ENCODE measurements around the gene ARGLU1. TPM values are rescaled to one million over a fixed set of nuclear protein-coding genes. Genes with fewer than 3 reads are reported as not detected.
A peak's percentile ranks its signal among the peaks of the same experiment; 100 is the strongest.

ARGLU1 gene
- total RNA-seq, 1 experiment from 2014 or later = 115 TPM

DNA sequence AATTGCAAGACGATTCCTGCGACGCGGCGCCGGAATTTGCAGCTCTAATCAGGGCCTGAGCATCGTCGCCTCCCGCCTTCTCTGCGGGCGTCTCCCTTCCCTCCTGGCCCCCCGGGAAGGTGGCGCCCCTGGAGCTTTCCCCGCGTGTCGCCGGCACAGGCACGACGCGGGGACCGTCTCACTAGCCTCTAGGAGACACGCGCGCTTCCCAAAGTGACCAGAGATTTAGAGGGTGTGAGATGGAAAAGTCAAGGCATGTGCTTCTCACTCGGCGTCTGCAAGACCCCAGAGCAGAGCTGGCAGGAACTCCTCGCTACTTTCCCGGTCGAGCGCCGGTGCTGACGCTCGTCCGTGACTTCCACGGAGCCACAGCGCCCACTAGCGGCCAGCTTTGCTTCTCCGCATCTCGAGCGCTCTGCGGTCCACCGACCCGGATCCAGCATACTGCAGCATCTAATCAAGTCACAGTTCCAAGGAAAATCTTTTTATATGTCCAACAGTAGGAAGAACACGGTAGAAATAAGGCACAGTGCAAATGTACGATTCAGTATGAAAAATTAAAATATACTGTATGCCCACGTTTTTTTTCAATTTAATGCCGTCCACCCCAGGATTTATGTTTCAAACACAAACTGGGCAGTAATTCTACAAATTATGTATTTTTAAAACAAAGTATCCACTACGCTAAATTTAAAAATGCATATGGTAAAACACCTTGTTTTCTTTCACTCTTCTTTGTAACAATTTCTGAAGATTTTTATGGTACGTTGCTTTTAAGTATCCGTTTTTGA lies 31.5 kb downstream of the ARGLU1 start (continued):
- TF ChIP-seq PRDM15 (CRISPR knock-in tag; IDR thresholded peaks at IDR 0.05) = no peak; the same call in 1 of the 2 replicates
- TF ChIP-seq TCF7 (CRISPR knock-in tag; IDR thresholded peaks at IDR 0.05; ENCODE audit: low read depth) = no peak
- no peak for TF ChIP-seq ATF1 (CRISPR knock-in tag; IDR thresholded peaks at IDR 0.05)
- no peak for TF ChIP-seq CREM (CRISPR knock-in tag; IDR thresholded peaks at IDR 0.05)
- no peak; the same call in 1 of the 2 replicates for TF ChIP-seq ZNF138 (CRISPR knock-in tag; conservative IDR thresholded peaks at IDR 0.05)
- TF ChIP-seq ETV6 (CRISPR knock-in tag; IDR thresholded peaks at IDR 0.05) = peak; percentile 12; the same call in 1 of the 2 replicates
- peak; percentile 43; the same call in 1 of the 2 replicates for TF ChIP-seq HMGXB4 (CRISPR knock-in tag; IDR thresholded peaks at IDR 0.05)
- TF ChIP-seq MXD4 (CRISPR knock-in tag; IDR thresholded peaks at IDR 0.05; ENCODE audit: borderline replicate concordance) = no peak
- TF ChIP-seq ZBTB21 (CRISPR knock-in tag; IDR thresholded peaks at IDR 0.05; ENCODE audit: borderline replicate concordance) = no peak; the same call in 1 of the 2 replicates
- TF ChIP-seq IRF2 (CRISPR knock-in tag; IDR thresholded peaks at IDR 0.05; ENCODE audit: borderline replicate concordance, low read depth) = no peak
- TF ChIP-seq CREB1 (CRISPR knock-in tag; IDR thresholded peaks at IDR 0.05) = no peak
- TF ChIP-seq MYBL2 (CRISPR knock-in tag; IDR thresholded peaks at IDR 0.05) = no peak; the same call in 1 of the 2 replicates
- TF ChIP-seq ERG (CRISPR knock-in tag; IDR thresholded peaks at IDR 0.05) = no peak
- TF ChIP-seq, protein P1, sequence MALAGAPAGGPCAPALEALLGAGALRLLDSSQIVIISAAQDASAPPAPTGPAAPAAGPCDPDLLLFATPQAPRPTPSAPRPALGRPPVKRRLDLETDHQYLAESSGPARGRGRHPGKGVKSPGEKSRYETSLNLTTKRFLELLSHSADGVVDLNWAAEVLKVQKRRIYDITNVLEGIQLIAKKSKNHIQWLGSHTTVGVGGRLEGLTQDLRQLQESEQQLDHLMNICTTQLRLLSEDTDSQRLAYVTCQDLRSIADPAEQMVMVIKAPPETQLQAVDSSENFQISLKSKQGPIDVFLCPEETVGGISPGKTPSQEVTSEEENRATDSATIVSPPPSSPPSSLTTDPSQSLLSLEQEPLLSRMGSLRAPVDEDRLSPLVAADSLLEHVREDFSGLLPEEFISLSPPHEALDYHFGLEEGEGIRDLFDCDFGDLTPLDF (CRISPR knock-in tag; IDR thresholded peaks at IDR 0.05) = no peak; the same call in 1 of the 2 replicates
- TF ChIP-seq HMGA2 (CRISPR knock-in tag; IDR thresholded peaks at IDR 0.05) = no peak
- TF ChIP-seq, protein P2, sequence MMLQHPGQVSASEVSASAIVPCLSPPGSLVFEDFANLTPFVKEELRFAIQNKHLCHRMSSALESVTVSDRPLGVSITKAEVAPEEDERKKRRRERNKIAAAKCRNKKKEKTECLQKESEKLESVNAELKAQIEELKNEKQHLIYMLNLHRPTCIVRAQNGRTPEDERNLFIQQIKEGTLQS (CRISPR knock-in tag; conservative IDR thresholded peaks at IDR 0.05) = no peak
- 0 out of 2 replicates have a peak, but pooled peaks have one; percentile 24 for TF ChIP-seq ZNF121 (CRISPR knock-in tag; IDR thresholded peaks at IDR 0.05)
- TF ChIP-seq, protein P3, sequence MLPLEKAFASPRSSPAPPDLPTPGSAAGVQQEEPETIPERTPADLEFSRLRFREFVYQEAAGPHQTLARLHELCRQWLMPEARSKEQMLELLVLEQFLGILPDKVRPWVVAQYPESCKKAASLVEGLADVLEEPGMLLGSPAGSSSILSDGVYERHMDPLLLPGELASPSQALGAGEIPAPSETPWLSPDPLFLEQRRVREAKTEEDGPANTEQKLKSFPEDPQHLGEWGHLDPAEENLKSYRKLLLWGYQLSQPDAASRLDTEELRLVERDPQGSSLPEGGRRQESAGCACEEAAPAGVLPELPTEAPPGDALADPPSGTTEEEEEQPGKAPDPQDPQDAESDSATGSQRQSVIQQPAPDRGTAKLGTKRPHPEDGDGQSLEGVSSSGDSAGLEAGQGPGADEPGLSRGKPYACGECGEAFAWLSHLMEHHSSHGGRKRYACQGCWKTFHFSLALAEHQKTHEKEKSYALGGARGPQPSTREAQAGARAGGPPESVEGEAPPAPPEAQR (CRISPR knock-in tag; IDR thresholded peaks at IDR 0.05) = no peak
- TF ChIP-seq, protein P4, sequence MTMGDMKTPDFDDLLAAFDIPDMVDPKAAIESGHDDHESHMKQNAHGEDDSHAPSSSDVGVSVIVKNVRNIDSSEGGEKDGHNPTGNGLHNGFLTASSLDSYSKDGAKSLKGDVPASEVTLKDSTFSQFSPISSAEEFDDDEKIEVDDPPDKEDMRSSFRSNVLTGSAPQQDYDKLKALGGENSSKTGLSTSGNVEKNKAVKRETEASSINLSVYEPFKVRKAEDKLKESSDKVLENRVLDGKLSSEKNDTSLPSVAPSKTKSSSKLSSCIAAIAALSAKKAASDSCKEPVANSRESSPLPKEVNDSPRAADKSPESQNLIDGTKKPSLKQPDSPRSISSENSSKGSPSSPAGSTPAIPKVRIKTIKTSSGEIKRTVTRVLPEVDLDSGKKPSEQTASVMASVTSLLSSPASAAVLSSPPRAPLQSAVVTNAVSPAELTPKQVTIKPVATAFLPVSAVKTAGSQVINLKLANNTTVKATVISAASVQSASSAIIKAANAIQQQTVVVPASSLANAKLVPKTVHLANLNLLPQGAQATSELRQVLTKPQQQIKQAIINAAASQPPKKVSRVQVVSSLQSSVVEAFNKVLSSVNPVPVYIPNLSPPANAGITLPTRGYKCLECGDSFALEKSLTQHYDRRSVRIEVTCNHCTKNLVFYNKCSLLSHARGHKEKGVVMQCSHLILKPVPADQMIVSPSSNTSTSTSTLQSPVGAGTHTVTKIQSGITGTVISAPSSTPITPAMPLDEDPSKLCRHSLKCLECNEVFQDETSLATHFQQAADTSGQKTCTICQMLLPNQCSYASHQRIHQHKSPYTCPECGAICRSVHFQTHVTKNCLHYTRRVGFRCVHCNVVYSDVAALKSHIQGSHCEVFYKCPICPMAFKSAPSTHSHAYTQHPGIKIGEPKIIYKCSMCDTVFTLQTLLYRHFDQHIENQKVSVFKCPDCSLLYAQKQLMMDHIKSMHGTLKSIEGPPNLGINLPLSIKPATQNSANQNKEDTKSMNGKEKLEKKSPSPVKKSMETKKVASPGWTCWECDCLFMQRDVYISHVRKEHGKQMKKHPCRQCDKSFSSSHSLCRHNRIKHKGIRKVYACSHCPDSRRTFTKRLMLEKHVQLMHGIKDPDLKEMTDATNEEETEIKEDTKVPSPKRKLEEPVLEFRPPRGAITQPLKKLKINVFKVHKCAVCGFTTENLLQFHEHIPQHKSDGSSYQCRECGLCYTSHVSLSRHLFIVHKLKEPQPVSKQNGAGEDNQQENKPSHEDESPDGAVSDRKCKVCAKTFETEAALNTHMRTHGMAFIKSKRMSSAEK (CRISPR knock-in tag; IDR thresholded peaks at IDR 0.05; ENCODE audit: borderline replicate concordance) = 0 out of 2 replicates have a peak, but pooled peaks have one; percentile 35
- TF ChIP-seq, protein P5, sequence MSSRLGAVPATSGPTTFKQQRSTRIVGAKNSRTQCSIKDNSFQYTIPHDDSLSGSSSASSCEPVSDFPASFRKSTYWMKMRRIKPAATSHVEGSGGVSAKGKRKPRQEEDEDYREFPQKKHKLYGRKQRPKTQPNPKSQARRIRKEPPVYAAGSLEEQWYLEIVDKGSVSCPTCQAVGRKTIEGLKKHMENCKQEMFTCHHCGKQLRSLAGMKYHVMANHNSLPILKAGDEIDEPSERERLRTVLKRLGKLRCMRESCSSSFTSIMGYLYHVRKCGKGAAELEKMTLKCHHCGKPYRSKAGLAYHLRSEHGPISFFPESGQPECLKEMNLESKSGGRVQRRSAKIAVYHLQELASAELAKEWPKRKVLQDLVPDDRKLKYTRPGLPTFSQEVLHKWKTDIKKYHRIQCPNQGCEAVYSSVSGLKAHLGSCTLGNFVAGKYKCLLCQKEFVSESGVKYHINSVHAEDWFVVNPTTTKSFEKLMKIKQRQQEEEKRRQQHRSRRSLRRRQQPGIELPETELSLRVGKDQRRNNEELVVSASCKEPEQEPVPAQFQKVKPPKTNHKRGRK (CRISPR knock-in tag; IDR thresholded peaks at IDR 0.05; ENCODE audit: borderline replicate concordance) = no peak
- no peak for TF ChIP-seq JUN (CRISPR knock-in tag; IDR thresholded peaks at IDR 0.05)

All from WTC11 (cell line).